ENCODE data around the gene SNX24.
"Not testable (repeated sequence)": the region's sequence is repeated elsewhere in the genome, so short reads cannot be mapped to it uniquely, and the experiment has no call there.

Gene SNX24

GRCh38 chr5:122967625-122968024 is 122.2 kb downstream of the SNX24 start:
- DNase-seq: no peak

- not testable (repeated sequence) for DNase-seq
These were observed 122.6 kb downstream of the SNX24 start for GRCh38 chr5:122968056-122968455.

GRCh38 chr5:122971333-122971732 is 125.9 kb downstream of the SNX24 start:
- DNase-seq: no peak

GRCh38 chr5:122972877-122973276 is 127.5 kb downstream of the SNX24 start:
- no peak for DNase-seq

- DNase-seq: not testable (repeated sequence)
These were observed 128.3 kb downstream of the SNX24 start for GRCh38 chr5:122973759-122974158.

GRCh38 chr5:122974251-122974650 is 128.8 kb downstream of the SNX24 start:
- not testable (repeated sequence) for DNase-seq

GRCh38 chr5:122977319-122977718 is 131.9 kb downstream of the SNX24 start:
- no peak for DNase-seq

- no peak for DNase-seq
These were observed 132.7 kb downstream of the SNX24 start for GRCh38 chr5:122978068-122978467.

GRCh38 chr5:122978644-122979297 is 133.4 kb downstream of the SNX24 start:
- DNase-seq: no peak

- DNase-seq: no peak
These were observed 136.4 kb downstream of the SNX24 start for GRCh38 chr5:122981846-122982245.

- DNase-seq: no peak
These were observed 137.0 kb downstream of the SNX24 start for GRCh38 chr5:122982376-122982775.

GRCh38 chr5:122984425-122984824 is 139.0 kb downstream of the SNX24 start:
- no peak for DNase-seq

GRCh38 chr5:122985006-122985700 is 139.7 kb downstream of the SNX24 start:
- no peak for DNase-seq

GRCh38 chr5:122985954-122986721 is 140.7 kb downstream of the SNX24 start:
- DNase-seq: no peak

GRCh38 chr5:122996091-122996490 is 150.7 kb downstream of the SNX24 start:
- DNase-seq: peak in 1 of 14 donors; percentile 1

GRCh38 chr5:122997294-122997693 is 151.9 kb downstream of the SNX24 start:
- no peak for DNase-seq

GRCh38 chr5:122999947-123000563 is 154.6 kb downstream of the SNX24 start:
- peak in 1 of 14 donors; percentile 7 for DNase-seq

- no peak for DNase-seq
These were observed 155.3 kb downstream of the SNX24 start for GRCh38 chr5:123000731-123001130.

- no peak for DNase-seq
These were observed 156.4 kb downstream of the SNX24 start for GRCh38 chr5:123001808-123002207.

GRCh38 chr5:123007182-123007581 is 161.8 kb downstream of the SNX24 start:
- DNase-seq: no peak

GRCh38 chr5:123007754-123008153 is 162.3 kb downstream of the SNX24 start:
- DNase-seq: no peak

- no peak for DNase-seq
These were observed 166.9 kb downstream of the SNX24 start for GRCh38 chr5:123012321-123012720.

- no peak for DNase-seq
These were observed 169.3 kb downstream of the SNX24 start for GRCh38 chr5:123014689-123015088.
